GM12892 (cell line): Measurements from ENCODE around the gene PIP5K1A.
"Not testable (repeated sequence)": the region's sequence is repeated elsewhere in the genome, so short reads cannot be mapped to it uniquely, and the experiment has no call there.

Source experiments
- DNase-seq: peaks from one replicate; pipeline ENCODE4 v3.0.0; 2011; ENCODE audit not compliant: insufficient read length
- FAIRE-seq: peaks from 2 replicates; lab custom pipeline; 2011; peaks lifted over from hg19 to GRCh38; lab: Jason Lieb, UNC
- POLR2A ChIP-seq: IDR thresholded peaks from 2 replicates; pipeline ENCODE4 v1.6.1; 2011; ENCODE audit warnings: low read depth, low read length, control low read depth
- POLR2AphosphoS5 ChIP-seq: IDR thresholded peaks from 2 replicates; pipeline ENCODE4 v1.6.1; 2011; ENCODE audit warnings: low read depth, low read length, control low read depth
- TAF1 ChIP-seq: IDR thresholded peaks from 2 replicates; pipeline ENCODE4 v1.6.1; 2011; ENCODE audit warnings: low read depth, mild to moderate bottlenecking, control low read depth, low read length, borderline replicate concordance

Gene PIP5K1A

DNA sequence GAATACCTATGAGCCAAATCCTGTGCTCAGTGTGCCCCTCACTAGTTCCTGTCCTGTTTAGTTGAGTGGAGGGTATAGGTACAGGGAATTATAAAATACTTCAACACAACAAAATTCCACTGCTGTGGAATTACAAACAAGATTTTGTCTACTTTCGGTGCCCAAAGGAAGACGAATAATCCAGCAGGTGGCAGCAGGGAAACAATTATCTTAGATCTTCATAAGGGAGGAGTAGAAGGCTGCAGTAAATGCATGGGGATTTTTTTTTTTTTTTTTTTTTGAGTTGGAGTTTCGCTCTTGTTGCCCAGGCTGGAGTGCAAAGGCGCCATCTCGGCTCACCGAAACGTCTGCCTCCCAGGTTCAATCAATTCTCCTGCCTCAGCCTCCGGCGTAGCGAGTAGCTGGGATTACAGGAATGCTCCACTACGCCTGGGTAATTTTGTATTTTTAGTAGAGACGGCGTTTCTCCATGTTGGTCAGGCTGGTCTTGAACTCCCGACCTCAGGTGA lies 2.0 kb upstream of the PIP5K1A start:
- FAIRE-seq (no peak), DNase-seq (no peak)
- TF ChIP-seq TAF1 (no peak), POLR2A (no peak), POLR2AphosphoS5 (no peak)

- no peak for TF ChIP-seq POLR2AphosphoS5
- TF ChIP-seq POLR2A, result no peak
- no peak for FAIRE-seq
- DNase-seq, result no peak
Measured at GRCh38 chr1:151197863-151198253, 494 bp upstream of the PIP5K1A start.

DNA sequence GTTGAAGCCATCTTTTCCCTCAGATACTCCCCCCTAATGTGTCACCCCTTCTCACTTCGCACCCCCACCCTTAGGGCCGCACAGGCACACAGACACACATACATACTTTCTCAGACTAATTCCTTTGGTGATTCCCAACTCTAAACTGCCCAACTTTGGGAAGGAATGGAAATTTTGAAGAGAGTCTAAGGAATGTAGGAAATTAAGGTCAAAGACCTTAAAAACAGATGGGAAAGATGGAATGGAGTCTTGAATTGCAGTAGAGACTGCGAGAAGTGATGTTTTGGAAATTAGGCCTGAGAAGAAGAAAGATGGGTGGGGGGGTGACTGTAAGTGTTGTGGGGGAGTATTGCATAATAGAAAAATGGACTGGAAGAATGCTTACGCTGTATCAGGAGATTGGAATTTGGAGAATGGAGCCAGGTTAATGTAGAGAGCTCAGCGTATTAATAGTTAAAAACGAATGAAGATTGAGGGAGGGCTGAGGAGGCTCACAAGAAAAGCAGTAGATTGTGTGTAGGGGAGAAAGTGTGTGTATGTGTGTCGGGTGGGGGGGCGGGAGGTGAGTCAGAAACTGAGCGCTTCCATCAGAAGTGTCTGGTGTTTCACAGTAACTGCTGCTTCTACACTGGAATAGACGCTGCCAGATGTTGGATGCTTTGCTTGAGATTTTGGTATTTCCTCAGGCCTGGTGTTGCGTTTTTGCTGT lies 1.7 kb downstream of the PIP5K1A start:
- DNase-seq, result no peak
- no peak for TF ChIP-seq POLR2A
- TF ChIP-seq TAF1, result no peak
- TF ChIP-seq POLR2AphosphoS5, result no peak
- no peak for FAIRE-seq

GRCh38 chr1:151205381-151205965 lies 7.1 kb downstream of the PIP5K1A start:
- not testable (repeated sequence) for DNase-seq, FAIRE-seq

- no peak for FAIRE-seq
- TF ChIP-seq POLR2AphosphoS5 (no peak), POLR2A (no peak), TAF1 (no peak)
- DNase-seq, result no peak
Measured at GRCh38 chr1:151210830-151211229, 12.5 kb downstream of the PIP5K1A start.

DNA sequence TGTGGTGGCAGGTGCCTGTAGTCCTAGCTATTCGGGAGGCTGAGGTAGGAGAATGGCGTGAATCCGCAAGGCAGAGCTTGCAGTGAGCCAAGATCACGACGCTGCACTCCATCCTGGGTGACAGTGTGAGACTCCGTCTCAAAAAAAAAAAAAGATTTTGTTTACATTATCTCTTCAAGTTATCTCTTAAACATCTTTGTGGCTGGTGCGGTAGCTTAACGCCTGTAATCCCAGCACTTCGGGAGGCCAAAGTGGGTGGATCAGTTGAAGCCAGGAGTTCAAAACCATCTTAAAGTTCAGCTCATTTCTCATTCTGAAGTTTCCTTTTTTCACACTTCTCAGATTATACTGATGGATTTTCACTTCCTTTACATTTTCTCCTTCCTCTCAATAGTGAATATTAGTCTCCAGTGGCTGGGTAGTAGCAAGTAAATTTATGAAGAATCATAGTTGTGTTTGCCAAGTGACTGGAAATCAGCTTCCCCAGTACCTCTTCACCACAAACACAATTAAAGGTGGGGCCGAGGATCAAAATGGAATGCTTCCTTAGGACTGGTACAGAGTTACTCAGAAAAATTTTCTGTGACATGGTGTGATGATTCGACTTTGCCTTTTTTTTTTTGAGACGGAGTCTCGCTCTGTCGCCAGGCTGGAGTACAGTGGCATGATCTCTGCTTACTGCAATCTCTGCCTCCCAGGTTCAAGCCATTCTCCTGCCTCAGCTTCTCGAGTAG lies 13.8 kb downstream of the PIP5K1A start:
- DNase-seq (no peak), FAIRE-seq (no peak)
- no peak for TF ChIP-seq TAF1
- TF ChIP-seq POLR2AphosphoS5, result no peak
- TF ChIP-seq POLR2A, result no peak

DNA sequence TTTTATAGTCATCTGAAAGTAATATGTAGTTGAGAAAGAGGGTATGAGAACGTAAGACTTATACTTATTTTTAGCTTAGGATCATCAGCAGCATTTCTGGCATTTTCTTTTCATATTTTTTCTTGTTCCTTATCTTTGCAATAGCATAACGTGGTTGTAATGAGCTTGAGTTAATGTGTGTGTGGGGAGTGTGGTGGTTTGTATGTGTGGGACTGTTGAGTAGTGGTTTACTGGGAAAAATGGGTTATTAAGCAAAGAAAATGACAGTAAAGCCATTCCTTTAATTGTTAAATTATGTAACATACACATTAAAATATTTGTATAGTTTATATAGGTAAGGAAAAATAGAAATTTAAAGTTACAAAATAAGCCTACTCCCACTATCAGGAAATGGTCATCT lies 15.2 kb downstream of the PIP5K1A start:
- TF ChIP-seq POLR2AphosphoS5 (no peak), POLR2A (no peak), TAF1 (no peak)
- DNase-seq (no peak), FAIRE-seq (no peak)

- DNase-seq, result no peak
- no peak for TF ChIP-seq TAF1
- FAIRE-seq, result no peak
Measured at GRCh38 chr1:151221616-151222015, 23.3 kb downstream of the PIP5K1A start.

DNA sequence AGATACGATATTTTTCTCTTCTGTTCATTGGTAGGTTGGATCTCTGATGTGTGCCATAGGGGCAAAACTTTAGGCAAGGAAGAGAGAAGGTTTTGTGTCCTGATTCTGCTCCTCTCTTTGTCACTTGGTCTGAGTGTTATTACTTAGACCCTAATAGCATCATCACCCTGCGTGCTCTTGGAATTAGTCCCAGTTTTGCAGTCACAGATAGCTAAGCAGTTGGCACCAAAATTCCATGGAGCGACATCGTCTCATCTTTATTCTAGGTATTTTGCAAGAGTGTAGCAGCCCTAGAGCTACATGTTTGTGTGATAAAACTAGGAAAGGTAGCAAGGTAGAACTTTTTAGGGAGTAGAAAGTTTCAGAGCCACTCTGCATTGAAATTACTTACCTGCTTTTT lies 23.8 kb downstream of the PIP5K1A start:
- FAIRE-seq (no peak), DNase-seq (no peak)
- TF ChIP-seq POLR2A (no peak), TAF1 (no peak), POLR2AphosphoS5 (no peak)

- FAIRE-seq (no peak), DNase-seq (no peak)
- no peak for TF ChIP-seq POLR2A
- TF ChIP-seq TAF1, result no peak
- no peak for TF ChIP-seq POLR2AphosphoS5
Measured at GRCh38 chr1:151235235-151235634, 36.9 kb downstream of the PIP5K1A start.

DNA sequence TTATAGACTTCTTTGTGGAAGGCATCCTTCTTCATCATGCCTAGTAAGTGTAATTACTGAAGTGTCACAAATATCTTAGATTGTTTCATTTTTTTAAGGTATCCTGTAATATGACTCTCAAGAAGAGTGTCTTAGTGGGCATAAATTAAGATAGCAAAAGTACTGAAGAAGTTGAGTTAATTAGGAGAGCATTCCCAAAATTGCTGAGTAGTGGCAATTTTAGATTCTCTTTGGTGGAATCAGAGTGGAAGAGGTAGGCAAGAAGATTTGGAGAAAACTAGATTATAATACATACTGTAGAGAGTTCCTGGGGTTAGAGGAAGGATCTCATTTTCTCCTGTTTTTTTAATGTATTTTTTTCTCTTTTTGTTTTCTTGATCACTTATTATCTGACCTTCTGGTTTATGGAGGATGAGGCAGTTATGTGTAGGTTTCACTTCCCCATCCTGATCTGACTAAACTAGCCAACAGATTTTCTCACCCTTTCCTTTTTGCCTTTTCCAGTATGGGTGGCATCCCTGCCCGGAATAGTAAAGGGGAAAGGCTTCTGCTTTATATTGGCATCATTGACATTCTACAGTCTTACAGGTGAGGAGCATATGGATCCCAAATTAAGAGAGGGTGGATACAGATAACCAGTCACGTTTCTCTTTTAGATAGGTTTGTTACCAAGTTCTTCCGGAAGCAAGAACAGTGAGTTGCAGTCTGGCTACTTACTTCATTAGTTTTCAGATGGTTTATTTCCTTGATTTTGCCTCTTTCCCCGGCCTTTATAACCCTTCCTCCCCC lies 39.5 kb downstream of the PIP5K1A start:
- DNase-seq (no peak), FAIRE-seq (no peak)
- TF ChIP-seq POLR2AphosphoS5 (no peak), POLR2A (no peak), TAF1 (no peak)
